Esophagus squamous epithelium (tissue), 5 donors: ENCODE results near the gene OR4A47. TPM values are rescaled to one million over a fixed set of nuclear protein-coding genes. Genes with fewer than 3 reads are reported as not detected.
"Not testable (repeated sequence)": the region's sequence is repeated elsewhere in the genome, so short reads cannot be mapped to it uniquely, and the experiment has no call there.

Experiments used
- DNase-seq: peaks from one replicate; lab custom pipeline; 2025; lab: John Stamatoyannopoulos, UW
- H3K27ac ChIP-seq, 4 donors: fragments of 200-600 bp; sonication (generic); one replicate each; pipeline ENCODE4 v1.5.1; 2016 to 2019; ENCODE audit warnings: mild to moderate bottlenecking in 1 of 4
- H3K27me3 ChIP-seq, 4 donors: fragments of 200-600 bp; sonication (generic); 1 replicate in 3 of 4; 2 replicates in 1 of 4; pipeline versions ENCODE4 v1.5.1 to v1.6.0; 2017 to 2021; ENCODE audit warnings: antibody characterized with exemption in 1 of 4
- H3K36me3 ChIP-seq, 3 donors: fragments of 200-600 bp; sonication (generic); one replicate each; pipeline ENCODE4 v1.5.1; 2016 to 2019
- H3K4me1 ChIP-seq, 3 donors: fragments of 200-600 bp; sonication (generic); one replicate each; pipeline ENCODE4 v1.5.1; 2017 to 2019
- H3K4me3 ChIP-seq, 4 donors: fragments of 200-600 bp; sonication (generic); 1 replicate in 3 of 4; 2 replicates in 1 of 4; pipeline ENCODE4 v1.5.1; 2016 to 2019; ENCODE audit warnings: mild to moderate bottlenecking in 2 of 4, moderate library complexity in 1 of 4
- H3K9me3 ChIP-seq, 3 donors: fragments of 200-600 bp; sonication (generic); one replicate each; pipeline ENCODE4 v1.5.1; 2016 to 2019
- POLR2A ChIP-seq, 4 donors: fragments of 450-650 bp; IDR thresholded peaks; one replicate each; pipeline ENCODE4 v1.6.1; 2017; ENCODE audit warnings: antibody characterized with exemption in 4 of 4, mild to moderate bottlenecking in 4 of 4, moderate library complexity in 3 of 4
- WGBS, 2 donors: methylation state at CpG; one replicate each; pipeline ENCODE4 v1.1.5; 2018; 5-methylcytosine and 5-hydroxymethylcytosine counted together
- intact Hi-C: fragments of 100-400 bp; cut with DNase I; formaldehyde crosslinking; loops from one replicate; pipeline ENCODE4 v1.15.0; 2022
- total RNA-seq, 4 donors: library from RNA; depleted of rRNA; stranded (reverse); fragments of >200 nt; gene quantifications; one replicate each; pipeline ENCODE4 v1.1.0, GENCODE V29; 2016
- TF ChIP-seq, protein P1 (sequence below), 6 experiments: fragments of 450-650 bp in 4 of 6; fragments of 200-600 bp in 2 of 6; sonication (generic) in 2 of 6; IDR thresholded peaks; one replicate each; pipeline ENCODE4 v1.5.1; 2016 to 2019; ENCODE audit warnings: antibody characterized with exemption in 6 of 6, mild to moderate bottlenecking in 4 of 6, moderate library complexity in 4 of 6
- donor health status: DM: yes; HTN: yes; CAD: no.

Gene OR4A47, protein sequence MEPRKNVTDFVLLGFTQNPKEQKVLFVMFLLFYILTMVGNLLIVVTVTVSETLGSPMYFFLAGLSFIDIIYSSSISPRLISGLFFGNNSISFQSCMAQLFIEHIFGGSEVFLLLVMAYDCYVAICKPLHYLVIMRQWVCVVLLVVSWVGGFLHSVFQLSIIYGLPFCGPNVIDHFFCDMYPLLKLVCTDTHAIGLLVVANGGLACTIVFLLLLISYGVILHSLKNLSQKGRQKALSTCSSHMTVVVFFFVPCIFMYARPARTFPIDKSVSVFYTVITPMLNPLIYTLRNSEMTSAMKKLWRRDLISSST
- not detected for total RNA-seq

DNA sequence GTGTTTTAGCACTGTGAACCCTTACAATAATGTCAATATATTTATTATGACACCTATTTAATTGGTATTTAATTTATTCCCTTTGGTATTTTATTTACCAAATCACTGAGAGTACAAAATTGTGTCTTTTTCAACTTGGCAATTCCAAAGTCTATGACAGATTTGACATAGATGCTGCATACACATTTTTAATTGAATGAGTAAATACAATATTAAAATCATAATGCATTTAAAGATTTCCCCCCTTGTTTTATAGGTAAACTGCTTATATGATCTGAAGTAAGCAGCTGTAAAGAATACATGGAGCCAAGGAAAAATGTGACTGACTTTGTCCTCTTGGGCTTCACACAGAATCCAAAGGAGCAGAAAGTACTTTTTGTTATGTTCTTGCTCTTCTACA, at the start of gene OR4A47:
Gene OR4A47 (plus strand): TSS at position 301 of the 400 bp plus-strand sequence. CDS start 0 bp downstream, at position 301.
- DNase-seq, H3K4me1 ChIP-seq, intact Hi-C loops, H3K27me3 ChIP-seq, H3K4me3 ChIP-seq, H3K9me3 ChIP-seq, H3K36me3 ChIP-seq, H3K27ac ChIP-seq: not testable (repeated sequence)

GRCh38 chr11:48455909-48456308, 32.7 kb upstream of the OR4A47 start:
- H3K36me3 ChIP-seq, H3K27ac ChIP-seq, intact Hi-C loops, DNase-seq, H3K4me3 ChIP-seq, H3K4me1 ChIP-seq, H3K27me3 ChIP-seq, H3K9me3 ChIP-seq: not testable (repeated sequence)
- WGBS, 2 donors, result 79 to 80% methylated on average over 2 of the region's 3 CpGs

- H3K9me3 ChIP-seq, H3K27me3 ChIP-seq, H3K27ac ChIP-seq, DNase-seq, intact Hi-C loops, H3K4me1 ChIP-seq, H3K4me3 ChIP-seq, H3K36me3 ChIP-seq: not testable (repeated sequence)
- WGBS, 2 donors, result 68 to 71% methylated on average over 2 of the region's 2 CpGs
Observed at GRCh38 chr11:48473966-48474365, 14.6 kb upstream of the OR4A47 start.

DNA sequence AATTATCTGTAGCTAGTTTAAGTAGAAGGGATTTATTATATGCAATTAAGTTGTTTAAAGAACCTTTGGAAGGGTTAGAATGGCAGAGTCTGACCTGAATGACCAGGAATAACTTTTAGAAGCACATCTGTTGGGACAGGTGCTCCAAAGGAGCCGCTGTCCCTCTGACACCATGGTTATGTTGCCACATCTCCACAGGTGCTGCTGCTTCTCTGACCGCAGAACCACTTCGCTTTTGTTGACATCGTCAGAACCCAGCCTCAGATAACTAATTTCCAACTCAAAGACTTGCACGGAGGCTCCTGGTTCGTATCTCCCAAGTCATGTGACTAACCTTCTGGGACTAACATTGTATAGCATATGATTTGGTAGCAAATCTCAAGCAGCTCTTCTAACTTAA, 13.9 kb upstream of the OR4A47 start:
- H3K4me3 ChIP-seq, H3K4me1 ChIP-seq, H3K27ac ChIP-seq, H3K9me3 ChIP-seq, H3K27me3 ChIP-seq, DNase-seq, H3K36me3 ChIP-seq, intact Hi-C loops: not testable (repeated sequence)
- WGBS, 2 donors, result 59 to 61% methylated on average over 6 of the region's 6 CpGs

DNA sequence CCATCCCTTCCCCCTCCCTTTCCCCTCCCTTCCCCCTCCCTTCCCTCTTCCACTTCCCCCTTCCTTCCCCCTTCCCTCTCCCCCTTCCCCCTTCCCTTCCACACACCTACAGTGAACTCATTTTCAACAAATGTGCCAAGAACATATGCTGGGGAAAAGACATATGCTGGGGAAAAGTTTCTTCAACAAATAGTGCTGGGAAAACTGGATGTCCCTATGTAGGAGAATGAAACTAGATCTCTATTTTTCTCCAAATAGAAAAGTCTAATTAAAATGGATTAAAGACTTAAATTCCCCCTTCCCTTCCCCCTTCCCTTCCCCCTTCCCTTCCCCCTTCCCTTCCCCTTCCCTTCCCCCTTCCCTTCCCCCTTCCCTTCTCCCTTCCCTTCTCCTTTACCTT, 17.6 kb downstream of the OR4A47 start:
- H3K27ac ChIP-seq, H3K27me3 ChIP-seq, H3K4me3 ChIP-seq, DNase-seq, H3K36me3 ChIP-seq, intact Hi-C loops, H3K4me1 ChIP-seq, H3K9me3 ChIP-seq: not testable (repeated sequence)

GRCh38 chr11:48538991-48539390, 50.4 kb downstream of the OR4A47 start:
- TF ChIP-seq, protein P1, sequence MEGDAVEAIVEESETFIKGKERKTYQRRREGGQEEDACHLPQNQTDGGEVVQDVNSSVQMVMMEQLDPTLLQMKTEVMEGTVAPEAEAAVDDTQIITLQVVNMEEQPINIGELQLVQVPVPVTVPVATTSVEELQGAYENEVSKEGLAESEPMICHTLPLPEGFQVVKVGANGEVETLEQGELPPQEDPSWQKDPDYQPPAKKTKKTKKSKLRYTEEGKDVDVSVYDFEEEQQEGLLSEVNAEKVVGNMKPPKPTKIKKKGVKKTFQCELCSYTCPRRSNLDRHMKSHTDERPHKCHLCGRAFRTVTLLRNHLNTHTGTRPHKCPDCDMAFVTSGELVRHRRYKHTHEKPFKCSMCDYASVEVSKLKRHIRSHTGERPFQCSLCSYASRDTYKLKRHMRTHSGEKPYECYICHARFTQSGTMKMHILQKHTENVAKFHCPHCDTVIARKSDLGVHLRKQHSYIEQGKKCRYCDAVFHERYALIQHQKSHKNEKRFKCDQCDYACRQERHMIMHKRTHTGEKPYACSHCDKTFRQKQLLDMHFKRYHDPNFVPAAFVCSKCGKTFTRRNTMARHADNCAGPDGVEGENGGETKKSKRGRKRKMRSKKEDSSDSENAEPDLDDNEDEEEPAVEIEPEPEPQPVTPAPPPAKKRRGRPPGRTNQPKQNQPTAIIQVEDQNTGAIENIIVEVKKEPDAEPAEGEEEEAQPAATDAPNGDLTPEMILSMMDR (IDR thresholded peaks at IDR 0.05), result no peak
- TF ChIP-seq POLR2A (IDR thresholded peaks at IDR 0.05), result no peak
- Histone ChIP-seq H3K27ac (no peak overlapping the region), H3K4me1 (no peaks in the 10 kb centered on the region), H3K4me3 (no peak overlapping the region), H3K9me3 (no peaks in the 10 kb centered on the region), H3K36me3 (no peaks in the 10 kb centered on the region), H3K27me3 (no peaks in the 10 kb centered on the region)
- 36 to 40% methylated on average over 2 of the region's 2 CpGs for WGBS, 2 donors
- DNase-seq, result no peak
- intact Hi-C loops, result no loop called here

Other genes starting within 250 kb of the OR4A47 start
- not detected for gene OR4X2, start 243.7 kb upstream of the OR4A47 start, total RNA-seq
- gene OR4X1, start 224.9 kb upstream of the OR4A47 start, total RNA-seq, result not detected
- gene OR4S1, start 182.6 kb upstream of the OR4A47 start, total RNA-seq, result not detected
- not detected for gene OR4C3, start 163.9 kb upstream of the OR4A47 start, total RNA-seq
- gene OR4C5, start 122.3 kb upstream of the OR4A47 start, total RNA-seq, result not detected